ENCODE results near the gene DPP9.

Gene DPP9

DNA sequence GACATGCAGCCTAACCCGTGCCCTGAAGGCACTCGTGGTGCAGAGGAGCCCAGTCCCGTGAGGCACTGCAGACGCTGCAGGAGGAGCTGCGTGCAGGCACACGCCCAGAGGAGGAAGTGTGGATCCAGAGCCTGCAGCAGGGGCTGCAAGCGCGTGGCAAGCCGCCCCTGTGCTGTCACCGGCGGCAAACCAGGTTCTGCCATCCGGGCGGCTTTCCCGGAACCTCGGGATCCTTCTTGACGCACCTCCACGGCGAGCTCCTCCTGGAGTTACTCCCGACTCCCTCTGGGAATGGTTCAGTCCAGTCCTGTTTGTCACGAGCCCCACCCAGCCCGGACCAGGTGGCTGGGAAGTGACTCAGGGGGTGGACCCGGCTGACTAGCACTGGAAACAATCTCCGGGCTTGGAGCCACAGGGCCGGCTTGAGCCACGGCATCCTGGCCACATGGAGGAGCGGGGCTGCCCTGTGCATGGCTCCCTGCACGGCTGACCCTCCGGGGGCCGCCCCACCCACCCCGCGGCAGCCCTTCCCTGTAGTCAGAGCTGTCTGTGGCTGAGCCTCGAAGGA lies 10.2 kb downstream of the DPP9 start:
- TF ChIP-seq, protein P1, sequence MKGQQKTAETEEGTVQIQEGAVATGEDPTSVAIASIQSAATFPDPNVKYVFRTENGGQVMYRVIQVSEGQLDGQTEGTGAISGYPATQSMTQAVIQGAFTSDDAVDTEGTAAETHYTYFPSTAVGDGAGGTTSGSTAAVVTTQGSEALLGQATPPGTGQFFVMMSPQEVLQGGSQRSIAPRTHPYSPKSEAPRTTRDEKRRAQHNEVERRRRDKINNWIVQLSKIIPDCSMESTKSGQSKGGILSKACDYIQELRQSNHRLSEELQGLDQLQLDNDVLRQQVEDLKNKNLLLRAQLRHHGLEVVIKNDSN (IDR thresholded peaks at IDR 0.05): peak; percentile 73
- peak; percentile 88 for TF ChIP-seq NFIC (IDR thresholded peaks at IDR 0.05)
- no peak for TF ChIP-seq EGR1 (IDR thresholded peaks at IDR 0.05)
- no peak; the same call in 1 of the 2 replicates for TF ChIP-seq CEBPB (IDR thresholded peaks at IDR 0.05)
- TF ChIP-seq FOXM1 (IDR thresholded peaks at IDR 0.05; ENCODE audit: borderline replicate concordance, low read depth): peak; percentile 54; the same call in 1 of the 2 replicates
- 0 out of 2 replicates have a peak, but pooled peaks have one; percentile 34 for TF ChIP-seq YY1 (IDR thresholded peaks at IDR 0.05; ENCODE audit: low read depth)
- TF ChIP-seq EP300 (IDR thresholded peaks at IDR 0.05; ENCODE audit: borderline replicate concordance): peak; percentile 86
- TF ChIP-seq TEAD4 (IDR thresholded peaks at IDR 0.05): peak; percentile 86
- TF ChIP-seq TAF1 (IDR thresholded peaks at IDR 0.05; ENCODE audit: low read depth): peak; percentile 37; the same call in 1 of the 2 replicates
- no peak for TF ChIP-seq ZBTB7A (IDR thresholded peaks at IDR 0.05; ENCODE audit: low read depth)
- TF ChIP-seq, protein P2, sequence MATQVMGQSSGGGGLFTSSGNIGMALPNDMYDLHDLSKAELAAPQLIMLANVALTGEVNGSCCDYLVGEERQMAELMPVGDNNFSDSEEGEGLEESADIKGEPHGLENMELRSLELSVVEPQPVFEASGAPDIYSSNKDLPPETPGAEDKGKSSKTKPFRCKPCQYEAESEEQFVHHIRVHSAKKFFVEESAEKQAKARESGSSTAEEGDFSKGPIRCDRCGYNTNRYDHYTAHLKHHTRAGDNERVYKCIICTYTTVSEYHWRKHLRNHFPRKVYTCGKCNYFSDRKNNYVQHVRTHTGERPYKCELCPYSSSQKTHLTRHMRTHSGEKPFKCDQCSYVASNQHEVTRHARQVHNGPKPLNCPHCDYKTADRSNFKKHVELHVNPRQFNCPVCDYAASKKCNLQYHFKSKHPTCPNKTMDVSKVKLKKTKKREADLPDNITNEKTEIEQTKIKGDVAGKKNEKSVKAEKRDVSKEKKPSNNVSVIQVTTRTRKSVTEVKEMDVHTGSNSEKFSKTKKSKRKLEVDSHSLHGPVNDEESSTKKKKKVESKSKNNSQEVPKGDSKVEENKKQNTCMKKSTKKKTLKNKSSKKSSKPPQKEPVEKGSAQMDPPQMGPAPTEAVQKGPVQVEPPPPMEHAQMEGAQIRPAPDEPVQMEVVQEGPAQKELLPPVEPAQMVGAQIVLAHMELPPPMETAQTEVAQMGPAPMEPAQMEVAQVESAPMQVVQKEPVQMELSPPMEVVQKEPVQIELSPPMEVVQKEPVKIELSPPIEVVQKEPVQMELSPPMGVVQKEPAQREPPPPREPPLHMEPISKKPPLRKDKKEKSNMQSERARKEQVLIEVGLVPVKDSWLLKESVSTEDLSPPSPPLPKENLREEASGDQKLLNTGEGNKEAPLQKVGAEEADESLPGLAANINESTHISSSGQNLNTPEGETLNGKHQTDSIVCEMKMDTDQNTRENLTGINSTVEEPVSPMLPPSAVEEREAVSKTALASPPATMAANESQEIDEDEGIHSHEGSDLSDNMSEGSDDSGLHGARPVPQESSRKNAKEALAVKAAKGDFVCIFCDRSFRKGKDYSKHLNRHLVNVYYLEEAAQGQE (IDR thresholded peaks at IDR 0.05; ENCODE audit: low read depth): no peak
- TF ChIP-seq CREB1 (IDR thresholded peaks at IDR 0.05; ENCODE audit: low read depth): no peak
- peak; percentile 97 for TF ChIP-seq TCF12 (IDR thresholded peaks at IDR 0.05; ENCODE audit: low read depth)
- TF ChIP-seq, protein P3, sequence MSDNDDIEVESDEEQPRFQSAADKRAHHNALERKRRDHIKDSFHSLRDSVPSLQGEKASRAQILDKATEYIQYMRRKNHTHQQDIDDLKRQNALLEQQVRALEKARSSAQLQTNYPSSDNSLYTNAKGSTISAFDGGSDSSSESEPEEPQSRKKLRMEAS (IDR thresholded peaks at IDR 0.05): peak; percentile 70
- TF ChIP-seq RAD21 (IDR thresholded peaks at IDR 0.05; ENCODE audit: low read depth): no peak

- TF ChIP-seq, protein P3 (IDR thresholded peaks at IDR 0.05): no peak
- TF ChIP-seq NFIC (IDR thresholded peaks at IDR 0.05): no peak
- no peak for TF ChIP-seq CREB1 (IDR thresholded peaks at IDR 0.05; ENCODE audit: low read depth)
- TF ChIP-seq YY1 (IDR thresholded peaks at IDR 0.05; ENCODE audit: low read depth): no peak
- TF ChIP-seq TEAD4 (IDR thresholded peaks at IDR 0.05): no peak
- TF ChIP-seq ZBTB7A (IDR thresholded peaks at IDR 0.05; ENCODE audit: low read depth): no peak
- no peak for TF ChIP-seq EP300 (IDR thresholded peaks at IDR 0.05; ENCODE audit: borderline replicate concordance)
- TF ChIP-seq CEBPB (IDR thresholded peaks at IDR 0.05): no peak
- no peak for TF ChIP-seq TCF12 (IDR thresholded peaks at IDR 0.05; ENCODE audit: low read depth)
- no peak for TF ChIP-seq EGR1 (IDR thresholded peaks at IDR 0.05)
- TF ChIP-seq RAD21 (IDR thresholded peaks at IDR 0.05; ENCODE audit: low read depth): no peak
- TF ChIP-seq, protein P2 (IDR thresholded peaks at IDR 0.05; ENCODE audit: low read depth): no peak
- TF ChIP-seq FOXM1 (IDR thresholded peaks at IDR 0.05; ENCODE audit: borderline replicate concordance, low read depth): no peak
- no peak for TF ChIP-seq TAF1 (IDR thresholded peaks at IDR 0.05; ENCODE audit: low read depth)
- TF ChIP-seq, protein P1 (IDR thresholded peaks at IDR 0.05): no peak
These were observed 10.9 kb downstream of the DPP9 start for GRCh38 chr19:4712771-4713170.

GRCh38 chr19:4711211-4711610 lies 12.4 kb downstream of the DPP9 start:
- no peak for TF ChIP-seq FOXM1 (IDR thresholded peaks at IDR 0.05; ENCODE audit: borderline replicate concordance, low read depth)
- TF ChIP-seq, protein P3 (IDR thresholded peaks at IDR 0.05): no peak
- no peak for TF ChIP-seq EP300 (IDR thresholded peaks at IDR 0.05; ENCODE audit: borderline replicate concordance)
- no peak for TF ChIP-seq CEBPB (IDR thresholded peaks at IDR 0.05)
- TF ChIP-seq TAF1 (IDR thresholded peaks at IDR 0.05; ENCODE audit: low read depth): no peak
- no peak for TF ChIP-seq RAD21 (IDR thresholded peaks at IDR 0.05; ENCODE audit: low read depth)
- TF ChIP-seq, protein P2 (IDR thresholded peaks at IDR 0.05; ENCODE audit: low read depth): no peak
- no peak for TF ChIP-seq EGR1 (IDR thresholded peaks at IDR 0.05)
- TF ChIP-seq ZBTB7A (IDR thresholded peaks at IDR 0.05; ENCODE audit: low read depth): no peak
- no peak for TF ChIP-seq CREB1 (IDR thresholded peaks at IDR 0.05; ENCODE audit: low read depth)
- TF ChIP-seq TEAD4 (IDR thresholded peaks at IDR 0.05): no peak
- TF ChIP-seq TCF12 (IDR thresholded peaks at IDR 0.05; ENCODE audit: low read depth): no peak
- TF ChIP-seq, protein P1 (IDR thresholded peaks at IDR 0.05): no peak
- TF ChIP-seq YY1 (IDR thresholded peaks at IDR 0.05; ENCODE audit: low read depth): no peak
- TF ChIP-seq NFIC (IDR thresholded peaks at IDR 0.05): no peak
